ENCODE data around the gene LCP1. TPM values are rescaled to one million over a fixed set of nuclear protein-coding genes. Genes with fewer than 3 reads are reported as not detected.

Gene LCP1
- total and polyA plus RNA-seq, 2 experiments from 2014 or later: 0.64 TPM; not detected in 1

GRCh38 chr13:46179969-46180763 is 1.8 kb downstream of the LCP1 start:
- Histone ChIP-seq H3K9me3 (ENCODE audit: low read depth) (no peaks in the 10 kb centered on the region), H3K9ac (no peak overlapping the region), H2AFZ (no peak overlapping the region), H4K20me1 (ENCODE audit: insufficient read depth) (no peaks in the 10 kb centered on the region), H3K4me3 (no peak overlapping the region), H3K4me1 (ENCODE audit: insufficient read depth) (no peaks in the 10 kb centered on the region), H3K9me2 (ENCODE audit: insufficient read depth) (no peaks in the 10 kb centered on the region), H3K79me2 (ENCODE audit: insufficient read depth) (no peaks in the 10 kb centered on the region), H3K27ac (no peak overlapping the region), H3K36me3 (ENCODE audit: low read depth) (no peaks in the 10 kb centered on the region), H3F3A (ENCODE audit: insufficient read depth) (no peaks in the 10 kb centered on the region), H3K27me3 (replicated peaks; ENCODE audit: insufficient read depth) (peaks cover 29% of the 10 kb centered on the region), H3K4me2 (ENCODE audit: unreplicated experiment) (no peak overlapping the region)
- no peak for TF ChIP-seq EZH2 (IDR thresholded peaks at IDR 0.05; ENCODE audit: insufficient read depth, poor library complexity, severe bottlenecking)
- TF ChIP-seq EZH2phosphoT487 (IDR thresholded peaks at IDR 0.05; ENCODE audit: insufficient read depth, low read depth): no peak
- in situ Hi-C loops (cut with MboI): no loop called here
- WGBS, 2 experiments (ENCODE audit: low coverage in 1 of 2, low lambda C conversion rate in 2 of 2, missing lambda C conversion rate in 2 of 2): 72 to 73% methylated on average over 5 of the region's 5 CpGs
- no peak for DNase-seq

- no peaks in the 10 kb centered on the region for H3K4me1 ChIP-seq (ENCODE audit: insufficient read depth)
- no peak overlapping the region for H3K9ac ChIP-seq
- no peaks in the 10 kb centered on the region for H3K9me2 ChIP-seq (ENCODE audit: insufficient read depth)
- no peaks in the 10 kb centered on the region for H4K20me1 ChIP-seq (ENCODE audit: insufficient read depth)
- no peaks in the 10 kb centered on the region for H3K9me3 ChIP-seq (ENCODE audit: low read depth)
- H3K27ac ChIP-seq: no peak overlapping the region
- 64 to 65% methylated on average over 3 of the region's 3 CpGs for WGBS, 2 experiments (ENCODE audit: low coverage in 1 of 2, low lambda C conversion rate in 2 of 2, missing lambda C conversion rate in 2 of 2)
- no peak overlapping the region for H3K4me3 ChIP-seq
- DNase-seq: no peak
- no peaks in the 10 kb centered on the region for H3F3A ChIP-seq (ENCODE audit: insufficient read depth)
- no peaks in the 10 kb centered on the region for H3K79me2 ChIP-seq (ENCODE audit: insufficient read depth)
- no peak overlapping the region for H2AFZ ChIP-seq
- no peak overlapping the region for H3K4me2 ChIP-seq (ENCODE audit: unreplicated experiment)
- no peaks in the 10 kb centered on the region for H3K36me3 ChIP-seq (ENCODE audit: low read depth)
- H3K27me3 ChIP-seq (replicated peaks; ENCODE audit: insufficient read depth): peaks cover 25% of the 10 kb centered on the region
- TF ChIP-seq EZH2 (IDR thresholded peaks at IDR 0.05; ENCODE audit: insufficient read depth, poor library complexity, severe bottlenecking) (no peak), EZH2phosphoT487 (IDR thresholded peaks at IDR 0.05; ENCODE audit: insufficient read depth, low read depth) (no peak)
- in situ Hi-C loops (cut with MboI): no loop called here
Measured at GRCh38 chr13:46179491-46179908, 2.5 kb downstream of the LCP1 start.

GRCh38 chr13:46178821-46179220 is 3.2 kb downstream of the LCP1 start:
- in situ Hi-C loops (cut with MboI): no loop called here
- Histone ChIP-seq H3K4me2 (ENCODE audit: unreplicated experiment) (no peak overlapping the region), H3K36me3 (ENCODE audit: low read depth) (no peaks in the 10 kb centered on the region), H2AFZ (no peak overlapping the region), H3F3A (ENCODE audit: insufficient read depth) (no peaks in the 10 kb centered on the region), H3K4me1 (ENCODE audit: insufficient read depth) (no peaks in the 10 kb centered on the region), H3K79me2 (ENCODE audit: insufficient read depth) (no peaks in the 10 kb centered on the region), H3K9me2 (ENCODE audit: insufficient read depth) (no peaks in the 10 kb centered on the region), H3K9me3 (ENCODE audit: low read depth) (no peaks in the 10 kb centered on the region), H3K4me3 (no peak overlapping the region), H3K27ac (no peak overlapping the region), H3K27me3 (replicated peaks; ENCODE audit: insufficient read depth) (peaks cover 24% of the 10 kb centered on the region), H4K20me1 (ENCODE audit: insufficient read depth) (no peaks in the 10 kb centered on the region), H3K9ac (no peak overlapping the region)
- TF ChIP-seq EZH2 (IDR thresholded peaks at IDR 0.05; ENCODE audit: insufficient read depth, poor library complexity, severe bottlenecking) (no peak), EZH2phosphoT487 (IDR thresholded peaks at IDR 0.05; ENCODE audit: insufficient read depth, low read depth) (no peak)
- DNase-seq: no peak

GRCh38 chr13:46178143-46178542 is 3.8 kb downstream of the LCP1 start:
- WGBS, 2 experiments (ENCODE audit: low coverage in 1 of 2, low lambda C conversion rate in 2 of 2, missing lambda C conversion rate in 2 of 2): 87 to 88% methylated on average over 5 of the region's 5 CpGs
- no peaks in the 10 kb centered on the region for H3F3A ChIP-seq (ENCODE audit: insufficient read depth)
- H3K9me3 ChIP-seq (ENCODE audit: low read depth): no peaks in the 10 kb centered on the region
- no peak overlapping the region for H3K4me3 ChIP-seq
- H3K36me3 ChIP-seq (ENCODE audit: low read depth): no peaks in the 10 kb centered on the region
- no peaks in the 10 kb centered on the region for H3K4me1 ChIP-seq (ENCODE audit: insufficient read depth)
- no peak overlapping the region for H3K27ac ChIP-seq
- H3K9me2 ChIP-seq (ENCODE audit: insufficient read depth): no peaks in the 10 kb centered on the region
- in situ Hi-C loops (cut with MboI): no loop called here
- no peaks in the 10 kb centered on the region for H3K79me2 ChIP-seq (ENCODE audit: insufficient read depth)
- no peak overlapping the region for H3K9ac ChIP-seq
- H2AFZ ChIP-seq: no peak overlapping the region
- no peak overlapping the region for H3K4me2 ChIP-seq (ENCODE audit: unreplicated experiment)
- H4K20me1 ChIP-seq (ENCODE audit: insufficient read depth): no peaks in the 10 kb centered on the region
- DNase-seq: no peak
- no peak for TF ChIP-seq EZH2 (IDR thresholded peaks at IDR 0.05; ENCODE audit: insufficient read depth, poor library complexity, severe bottlenecking)
- no peak for TF ChIP-seq EZH2phosphoT487 (IDR thresholded peaks at IDR 0.05; ENCODE audit: insufficient read depth, low read depth)
- H3K27me3 ChIP-seq (replicated peaks; ENCODE audit: insufficient read depth): peaks cover 24% of the 10 kb centered on the region

Measured in GM23248 (cell line).